GM12891 (cell line): ENCODE data around the gene ARHGEF12.

Experiments used
- POLR2A ChIP-seq: IDR thresholded peaks from 2 replicates; pipeline ENCODE4 v1.6.1; 2011; ENCODE audit warnings: low read depth, low read length, control low read depth
- POLR2AphosphoS5 ChIP-seq: IDR thresholded peaks from 2 replicates; pipeline ENCODE4 v1.6.1; 2011; ENCODE audit warnings: low read depth, low read length, control low read depth
- SPI1 ChIP-seq: IDR thresholded peaks from 2 replicates; pipeline ENCODE4 v1.6.1; 2011; ENCODE audit warnings: low read depth, low read length, control low read depth
- TAF1 ChIP-seq: IDR thresholded peaks from 2 replicates; pipeline ENCODE4 v1.6.1; 2011; ENCODE audit warnings: low read depth, low read length, control low read depth

GRCh38 chr11:120489799-120490198 lies 153.6 kb downstream of the ARHGEF12 start:
- TF ChIP-seq POLR2A (no peak), POLR2AphosphoS5 (no peak), TAF1 (no peak), SPI1 (no peak)
